Measurements from ENCODE around the gene SYNDIG1. TPM values are rescaled to one million over a fixed set of nuclear protein-coding genes. Genes with fewer than 3 reads are reported as not detected.

Gene SYNDIG1
- polyA plus RNA-seq, 3 donors: 9.2 to 11.7 (median 9.9) TPM

DNA sequence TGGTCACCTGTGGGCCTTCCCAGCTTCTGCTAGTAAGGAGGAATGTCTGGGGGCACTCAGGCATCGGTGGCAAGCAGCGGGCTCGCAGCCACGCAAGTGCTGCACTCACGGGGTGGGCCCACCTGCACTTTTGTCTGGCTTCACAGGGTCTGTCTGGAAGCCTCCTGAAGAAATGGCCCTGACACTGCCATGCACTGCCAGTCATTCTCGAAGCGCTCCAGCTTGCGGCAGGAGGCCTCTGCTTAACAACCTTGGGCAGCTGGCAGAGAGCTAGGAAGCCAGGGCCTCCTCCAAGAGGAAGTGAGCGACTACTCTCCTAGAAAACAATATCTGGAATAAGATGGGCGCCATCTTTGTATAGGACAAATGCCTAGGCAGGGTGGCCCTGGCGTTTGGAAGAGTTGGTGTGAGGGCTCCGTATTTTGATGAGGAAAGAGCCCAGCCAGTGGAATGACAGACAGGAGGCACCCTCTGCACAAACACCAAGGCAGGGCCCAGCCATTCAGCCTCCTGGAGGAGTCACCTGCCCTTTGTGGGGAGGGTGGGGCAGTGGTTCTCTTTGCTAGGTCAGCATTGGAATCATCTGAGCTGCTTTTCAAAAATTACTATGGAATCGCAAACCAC, 113.9 kb downstream of the SYNDIG1 start:
- no peak for DNase-seq

DNA sequence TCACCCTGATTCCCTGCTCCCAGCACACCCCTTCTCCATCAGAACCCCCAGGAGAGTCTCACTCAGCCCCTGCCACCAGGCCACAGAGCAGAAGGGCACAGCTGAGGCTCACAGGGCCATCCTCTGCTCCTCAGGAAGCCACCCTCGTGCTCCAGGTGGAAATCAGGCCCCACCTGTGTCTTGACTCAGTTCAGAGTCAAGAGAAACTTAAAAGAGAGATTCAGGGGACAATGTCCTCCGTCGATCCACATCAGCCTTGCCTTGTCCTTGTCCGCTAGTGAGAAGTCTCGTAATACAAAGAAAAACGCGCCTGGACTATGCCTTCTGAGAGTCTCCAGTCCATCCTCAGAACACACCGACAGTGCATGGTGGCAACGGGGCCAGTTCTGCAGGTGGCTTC, 114.6 kb downstream of the SYNDIG1 start:
- DNase-seq: no peak

DNA sequence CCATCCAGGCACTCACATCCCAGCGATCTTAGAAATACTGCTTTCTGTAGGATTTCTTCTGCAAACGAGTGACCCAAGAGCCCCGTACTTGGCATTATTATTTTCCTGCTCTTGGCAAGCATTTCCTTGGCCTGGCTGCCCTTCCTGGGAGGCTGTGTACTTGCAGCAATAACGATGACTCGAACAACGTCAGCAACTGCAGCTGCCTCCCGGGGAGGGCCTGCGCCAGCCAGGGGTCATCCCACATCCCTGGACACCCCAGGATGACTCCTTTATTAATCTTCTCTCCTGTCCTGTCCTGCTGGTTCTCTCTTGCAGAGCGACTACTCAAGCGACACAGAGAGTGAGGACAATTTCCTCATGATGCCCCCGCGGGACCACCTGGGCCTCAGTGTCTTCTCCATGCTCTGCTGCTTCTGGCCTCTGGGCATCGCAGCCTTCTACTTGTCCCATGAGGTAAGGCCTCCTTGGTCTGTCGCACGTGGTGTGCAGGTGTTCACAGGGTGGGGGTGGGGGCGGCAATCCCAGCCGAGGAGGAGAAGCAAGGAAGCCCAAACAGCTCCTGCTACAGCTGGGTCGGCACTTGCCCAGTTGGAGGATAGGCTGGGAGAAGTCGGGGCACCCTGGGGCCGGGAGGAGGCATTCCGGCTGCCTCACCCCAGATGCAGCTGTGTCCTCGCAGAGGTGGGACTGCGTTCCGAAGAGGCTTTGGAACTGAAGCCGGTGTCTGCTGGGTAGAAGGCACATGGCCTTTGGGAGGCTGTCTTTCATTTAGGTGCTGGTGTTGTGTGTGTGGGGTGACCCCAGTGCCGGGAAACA, 115.3 kb downstream of the SYNDIG1 start:
- DNase-seq: no peak

DNA sequence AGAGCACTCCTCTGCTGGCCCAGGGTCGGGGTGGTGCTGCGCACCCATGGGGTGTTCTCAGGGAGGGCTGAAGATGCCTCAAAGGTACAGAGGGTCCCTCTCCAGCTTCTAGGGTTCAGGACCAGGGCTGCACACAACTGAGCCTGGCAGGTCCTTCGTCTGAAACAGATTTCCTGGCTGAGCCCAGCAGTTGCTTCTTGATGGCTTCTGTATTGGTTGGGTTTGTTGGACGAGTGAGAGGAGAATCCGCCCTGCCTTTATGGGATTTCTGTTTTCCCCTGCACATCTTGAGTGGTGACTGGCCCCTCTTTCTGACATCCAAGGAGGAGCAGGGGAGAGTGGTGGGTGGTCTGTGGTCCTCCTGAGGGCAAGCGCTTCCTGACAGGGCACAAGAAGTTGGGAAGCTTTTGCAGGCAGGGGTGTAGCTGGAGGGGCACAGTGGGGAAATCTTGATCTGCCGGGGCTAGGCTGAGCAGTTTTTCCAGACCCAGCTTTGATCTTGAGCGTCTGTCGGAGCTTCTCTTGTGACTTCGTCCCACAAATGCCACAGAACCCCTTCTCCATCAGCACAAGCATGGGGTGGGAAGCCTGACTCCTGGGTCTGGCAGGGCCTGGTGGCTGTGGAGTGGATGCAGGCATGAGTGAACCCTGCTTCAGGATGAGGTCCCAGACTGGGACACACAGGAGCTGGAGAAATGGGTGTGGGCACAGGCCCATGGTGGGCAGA, 116.5 kb downstream of the SYNDIG1 start:
- no peak for DNase-seq

DNA sequence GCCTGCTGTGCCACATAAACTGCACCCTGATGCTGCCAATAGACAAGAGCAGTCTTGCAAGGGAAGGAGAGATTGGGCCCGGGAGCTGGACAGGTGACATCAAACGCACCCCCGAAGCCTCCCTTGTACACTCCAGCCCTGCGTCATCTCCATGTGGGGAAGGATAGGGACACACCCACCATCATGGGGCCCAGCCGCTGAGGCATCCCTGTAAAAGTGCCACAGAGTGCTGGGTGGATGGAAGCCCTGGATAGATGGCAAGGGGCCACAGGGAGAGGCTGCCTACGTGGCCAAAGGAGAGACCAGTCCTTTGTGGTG, 117.1 kb downstream of the SYNDIG1 start:
- no peak for DNase-seq

DNA sequence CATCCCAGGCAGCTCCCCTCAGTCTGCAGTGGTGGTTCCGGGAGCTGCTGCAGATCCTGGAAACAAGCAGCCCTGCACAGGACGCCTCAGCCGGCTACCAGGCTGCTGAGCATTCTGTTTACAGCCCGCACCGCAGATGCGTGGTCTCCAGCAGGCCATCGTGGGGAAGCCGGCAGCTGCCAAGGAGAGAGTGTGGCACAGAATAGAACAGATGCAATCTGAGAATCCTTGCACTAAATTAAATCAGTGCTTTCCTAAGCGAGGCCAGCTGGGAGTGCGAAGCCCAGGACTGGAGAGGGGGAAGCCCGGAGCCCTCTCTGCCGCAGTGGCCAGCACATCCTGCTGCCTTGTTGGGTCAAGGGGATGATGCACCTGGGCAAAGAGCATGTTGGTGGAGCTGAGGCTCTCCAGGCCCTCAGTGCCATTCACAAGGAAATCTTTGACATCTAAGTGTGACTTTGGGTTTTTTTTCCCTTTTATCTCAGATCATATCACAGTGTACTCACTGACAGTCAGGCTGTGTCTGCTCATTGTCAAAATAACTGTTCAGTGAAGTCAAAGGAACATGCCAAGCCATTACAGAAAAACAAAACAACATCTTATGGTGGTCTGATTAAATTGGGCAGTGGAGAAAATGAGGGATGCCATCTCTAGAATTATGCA, 118.1 kb downstream of the SYNDIG1 start:
- DNase-seq: no peak

DNA sequence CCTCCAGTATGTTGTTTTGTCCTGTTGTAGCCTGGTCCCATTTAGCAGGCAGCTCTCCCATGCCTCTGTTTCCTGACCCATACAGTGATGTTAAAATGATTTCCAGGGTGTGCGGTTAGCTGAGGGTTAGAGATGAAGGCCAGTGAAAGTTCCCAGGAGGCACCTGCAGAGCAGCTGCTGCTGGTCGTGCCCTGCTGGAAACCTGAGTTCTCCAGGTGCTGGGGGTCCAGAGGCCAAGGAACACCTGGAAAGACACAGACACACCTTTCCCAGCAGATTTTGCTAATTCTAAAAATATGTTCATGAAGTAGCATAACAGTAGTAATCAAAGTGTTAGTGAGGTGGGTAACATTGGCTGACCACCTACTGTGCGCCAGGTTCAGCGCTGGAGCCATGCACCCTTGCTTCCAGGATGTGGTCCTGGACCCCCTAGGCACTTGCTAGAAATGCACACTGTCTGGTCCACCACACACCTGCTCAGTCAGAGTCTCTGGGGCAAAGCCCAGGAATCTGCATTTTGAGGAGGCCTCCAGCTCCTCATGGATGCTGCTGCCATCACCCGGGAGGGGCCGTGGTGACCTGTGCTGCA, 118.7 kb downstream of the SYNDIG1 start:
- no peak for DNase-seq

DNA sequence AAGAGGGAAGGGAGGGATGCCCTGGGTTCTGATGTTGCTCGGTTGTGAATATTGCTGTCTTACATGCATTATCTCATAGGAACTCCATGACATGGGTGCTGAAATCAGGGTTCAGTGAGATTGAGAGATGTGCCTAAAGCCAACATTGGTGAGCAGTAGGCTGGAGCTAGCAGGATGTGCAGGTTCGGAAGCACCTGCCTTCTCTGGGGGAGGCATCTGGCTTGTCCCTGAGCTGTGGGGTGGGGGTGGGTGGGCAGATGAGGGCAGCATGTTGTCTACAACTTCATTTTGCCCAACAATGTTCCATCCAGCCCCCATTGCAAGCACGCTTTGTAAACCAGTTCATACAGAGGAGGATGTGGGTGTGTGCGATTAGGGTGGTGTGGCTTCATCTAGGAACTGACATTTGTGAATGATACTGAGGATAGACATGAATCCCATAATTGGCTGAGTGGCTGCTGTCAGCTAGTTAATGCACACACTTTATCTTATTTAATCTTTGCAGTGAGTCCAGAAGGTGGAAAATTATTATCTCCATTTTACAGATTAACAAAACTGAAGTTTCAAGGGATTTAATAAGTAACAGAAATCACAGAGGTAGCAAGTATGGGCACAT, 119.4 kb downstream of the SYNDIG1 start:
- no peak for DNase-seq

DNA sequence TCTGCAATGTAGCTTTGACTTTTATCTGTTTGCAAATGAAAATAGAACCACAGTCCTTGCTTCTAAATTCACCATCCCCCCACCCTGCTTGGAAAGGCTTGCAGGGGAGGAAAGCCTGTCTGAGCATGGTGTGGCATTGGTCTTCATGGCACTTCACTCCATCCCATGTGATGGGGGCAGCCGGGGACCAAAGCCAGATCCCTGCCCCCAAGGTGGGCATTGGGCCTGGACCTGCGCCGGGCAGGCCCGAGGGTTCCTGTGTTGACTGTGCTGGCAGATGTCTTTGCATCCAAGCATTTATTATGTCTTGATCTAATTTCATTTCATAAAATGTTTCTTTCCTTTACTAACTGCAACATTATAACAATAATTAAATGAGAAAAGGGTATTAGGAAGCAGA, 120.0 kb downstream of the SYNDIG1 start:
- no peak for DNase-seq

DNA sequence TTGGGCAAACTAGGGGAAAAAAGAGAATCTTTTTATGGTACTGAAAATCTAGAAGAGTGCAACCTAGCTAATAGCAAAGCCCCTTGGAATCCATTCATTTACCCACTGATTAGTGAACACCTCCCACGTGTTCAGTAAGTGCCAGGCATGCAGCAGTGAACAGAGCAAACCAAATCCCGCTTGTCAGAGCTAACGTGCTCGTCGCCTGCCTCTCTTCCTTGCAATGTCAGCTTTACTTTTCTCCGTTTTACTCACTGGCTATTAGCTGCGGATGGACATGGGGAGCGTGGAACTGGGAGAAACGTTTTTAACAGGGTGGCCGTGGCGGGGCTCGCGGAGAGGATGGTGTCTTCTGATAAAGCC, 120.4 kb downstream of the SYNDIG1 start:
- no peak for DNase-seq

DNA sequence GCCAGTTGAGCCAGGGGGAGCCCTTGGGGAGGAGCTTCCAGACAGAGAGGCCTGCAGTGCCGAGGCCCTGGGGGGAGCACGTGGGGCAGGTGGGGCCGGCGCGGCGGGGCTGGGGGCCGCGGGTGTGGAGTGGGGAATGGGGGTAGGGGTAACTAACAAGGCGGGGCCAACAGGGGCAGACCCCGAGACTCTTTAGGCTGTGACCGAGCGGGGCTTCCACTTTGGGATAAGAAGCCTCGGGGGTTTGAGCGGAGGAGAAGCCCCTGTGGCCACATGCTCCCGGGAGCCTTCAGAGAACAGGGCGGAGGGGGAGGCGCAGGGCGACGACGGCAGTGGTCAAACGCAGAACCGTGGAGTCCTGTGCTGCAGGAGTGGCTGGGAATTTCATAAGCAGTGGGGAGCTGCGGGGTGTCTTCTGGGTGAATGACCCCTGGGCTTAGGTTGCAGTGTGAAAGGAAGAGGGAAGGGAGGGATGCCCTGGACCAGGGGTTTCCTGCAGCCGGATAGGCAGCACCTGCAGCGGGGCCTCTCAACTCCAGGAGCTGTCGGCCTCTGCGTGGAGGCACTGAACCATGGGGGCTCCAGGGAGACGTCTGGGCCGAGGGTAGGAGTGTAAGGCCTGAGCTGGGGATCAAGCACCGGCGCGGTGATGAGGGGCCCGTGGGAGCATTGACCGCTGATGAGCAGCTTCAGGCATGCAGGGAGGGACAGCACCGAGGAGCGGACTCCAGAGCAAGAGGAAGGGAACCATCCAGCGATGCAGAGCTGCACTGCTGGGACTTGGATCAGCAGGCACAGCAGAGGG, 121.0 kb downstream of the SYNDIG1 start:
- no peak for DNase-seq

DNA sequence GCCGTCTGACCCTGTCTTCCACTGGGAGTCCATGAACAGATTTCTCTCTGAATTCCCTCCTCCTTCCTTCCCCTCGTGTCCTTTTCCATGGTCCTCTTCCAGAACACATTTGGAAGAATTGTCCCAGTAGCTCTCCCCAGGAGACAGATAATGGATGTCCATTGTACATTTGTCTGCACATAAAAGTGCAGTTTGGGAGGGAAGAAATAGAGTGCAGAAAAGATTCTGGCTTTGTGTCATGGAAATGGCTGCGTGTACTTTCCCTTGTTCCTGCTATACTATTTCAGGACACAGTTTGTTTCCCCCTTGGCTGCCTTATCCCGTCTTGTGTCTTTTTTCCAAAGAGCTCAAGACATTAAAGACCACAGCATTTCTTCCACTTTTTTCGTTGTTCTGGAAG, 127.6 kb downstream of the SYNDIG1 start:
- DNase-seq: no peak

DNA sequence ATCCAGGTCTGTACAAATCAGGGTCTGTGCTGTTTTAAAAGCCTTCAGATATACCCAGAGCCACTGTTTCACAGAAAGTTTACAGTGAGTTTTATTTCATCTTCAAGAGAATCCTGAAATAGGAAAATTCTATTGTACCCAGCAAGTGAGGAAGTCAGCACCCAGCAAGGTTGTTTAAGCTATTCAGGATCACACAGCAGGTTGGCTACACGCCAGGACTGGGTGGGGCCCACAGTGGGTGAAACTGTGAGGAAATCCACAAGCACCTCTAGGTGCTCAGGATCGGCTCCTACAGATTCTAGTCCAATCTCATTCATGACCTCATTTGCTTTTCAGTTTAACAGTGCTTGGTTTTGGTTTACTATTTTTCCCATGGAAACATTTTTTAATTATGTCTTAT, 128.9 kb downstream of the SYNDIG1 start:
- DNase-seq: no peak

DNA sequence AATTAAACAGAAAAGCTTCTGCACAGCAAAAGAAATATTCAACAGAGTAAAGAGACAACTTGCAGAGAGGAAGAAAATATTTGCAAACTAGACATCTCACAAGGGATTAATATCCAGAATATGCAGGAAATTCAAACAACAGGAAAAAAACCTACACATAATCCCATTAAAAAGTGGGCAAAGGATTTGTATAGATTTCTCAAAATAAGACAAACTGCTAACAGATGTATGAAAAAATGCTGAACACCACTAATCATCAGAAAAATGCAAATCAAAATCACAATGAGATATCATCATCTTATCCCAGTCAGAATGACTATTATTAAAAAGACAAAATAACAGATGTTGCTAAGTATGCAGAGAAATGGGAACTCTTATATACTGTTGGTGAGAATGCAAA, 129.6 kb downstream of the SYNDIG1 start:
- no peak for DNase-seq

DNA sequence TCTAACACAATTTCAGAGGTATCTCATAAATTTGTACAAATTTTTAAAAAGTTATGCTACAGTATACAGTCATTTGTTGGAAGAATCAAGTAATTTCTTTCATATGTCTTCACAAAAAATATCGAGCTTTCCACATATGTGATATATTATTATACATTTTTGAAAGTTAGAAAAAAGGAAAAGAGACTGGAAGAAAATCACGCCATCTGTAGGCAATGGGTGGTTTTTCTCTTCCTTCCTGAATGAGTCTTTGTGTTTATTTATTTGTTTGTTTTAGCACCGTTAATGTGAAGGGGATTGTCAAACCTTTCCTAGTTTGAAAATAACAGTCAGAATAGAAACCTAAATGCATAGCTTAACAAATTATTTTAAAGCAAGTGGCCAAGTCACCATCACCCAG, 130.6 kb downstream of the SYNDIG1 start:
- no peak for DNase-seq

DNA sequence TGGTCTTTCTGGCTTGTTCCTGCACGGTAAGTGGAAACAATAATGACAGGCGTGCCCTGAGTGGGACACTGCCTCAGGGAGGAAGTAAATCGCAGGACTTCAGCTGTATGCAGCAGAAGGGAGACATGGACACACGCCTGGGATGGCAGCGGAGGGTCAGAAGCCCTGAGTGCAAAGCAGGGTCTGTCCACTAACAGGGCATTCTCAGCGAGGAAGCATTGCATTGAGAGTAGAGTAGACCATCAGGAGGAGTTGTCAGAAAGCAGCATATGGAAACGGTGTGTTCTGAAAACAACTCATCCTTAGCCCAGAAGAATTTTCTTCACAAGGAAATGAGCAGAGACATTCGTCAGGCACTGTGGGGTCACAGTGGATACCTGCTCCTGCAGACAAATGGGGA, 134.0 kb downstream of the SYNDIG1 start:
- no peak for DNase-seq

DNA sequence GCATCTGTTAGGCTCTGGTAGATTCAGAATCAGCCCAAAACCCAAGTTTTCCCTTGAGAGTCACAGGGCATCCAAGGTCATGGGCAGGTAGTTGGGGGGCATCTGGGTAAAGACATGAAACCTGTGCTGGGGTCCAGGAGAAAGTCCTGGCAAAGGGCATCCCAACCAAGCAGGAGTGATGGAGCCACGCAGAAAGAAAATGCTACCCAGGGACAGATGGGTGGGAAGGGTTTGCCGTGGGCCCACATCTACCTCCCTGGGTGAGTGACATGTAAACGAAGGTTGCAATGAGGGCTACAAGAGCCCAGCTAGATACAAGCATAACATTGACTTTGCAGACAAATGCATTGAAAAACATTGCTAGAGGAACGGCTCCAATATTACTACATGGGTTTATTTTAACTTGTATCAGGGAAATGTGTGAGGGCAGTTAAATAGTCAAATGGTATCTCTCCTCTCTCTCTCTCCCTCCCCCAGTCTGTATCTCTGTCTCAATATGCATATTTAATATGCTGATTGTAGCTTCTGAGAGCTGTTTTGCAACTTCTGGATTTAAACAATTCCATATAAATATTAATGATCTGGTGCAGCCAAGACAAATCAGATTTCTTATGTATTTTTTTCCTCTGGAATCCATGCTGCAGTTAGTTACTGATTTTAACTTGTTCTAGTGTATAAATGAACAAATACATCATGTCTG, 135.7 kb downstream of the SYNDIG1 start:
- no peak for DNase-seq

DNA sequence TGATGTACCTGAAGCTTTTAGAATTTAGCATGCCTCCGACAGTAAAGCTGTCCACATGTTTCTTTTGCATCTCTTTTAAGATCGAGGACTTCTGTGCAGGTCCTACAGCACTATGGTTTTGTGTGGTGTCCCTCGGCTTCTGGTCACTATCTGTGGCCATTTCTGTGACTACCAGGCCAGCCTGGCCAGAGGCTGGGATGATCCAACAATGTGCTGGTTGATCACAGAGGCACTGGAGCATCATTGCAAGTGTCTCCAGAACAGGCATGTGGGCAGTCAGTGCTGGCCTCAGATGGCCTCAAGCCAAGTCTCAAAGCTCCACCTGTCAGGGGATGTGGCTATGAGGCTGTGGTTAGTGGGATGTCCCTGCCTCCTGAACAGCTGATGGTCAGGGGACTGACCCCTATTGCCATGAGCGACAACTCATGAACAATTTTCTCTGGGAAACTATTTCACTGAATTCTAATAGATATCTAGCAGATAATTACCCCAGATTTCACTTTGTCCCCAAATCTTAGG, 136.6 kb downstream of the SYNDIG1 start:
- no peak for DNase-seq

DNA sequence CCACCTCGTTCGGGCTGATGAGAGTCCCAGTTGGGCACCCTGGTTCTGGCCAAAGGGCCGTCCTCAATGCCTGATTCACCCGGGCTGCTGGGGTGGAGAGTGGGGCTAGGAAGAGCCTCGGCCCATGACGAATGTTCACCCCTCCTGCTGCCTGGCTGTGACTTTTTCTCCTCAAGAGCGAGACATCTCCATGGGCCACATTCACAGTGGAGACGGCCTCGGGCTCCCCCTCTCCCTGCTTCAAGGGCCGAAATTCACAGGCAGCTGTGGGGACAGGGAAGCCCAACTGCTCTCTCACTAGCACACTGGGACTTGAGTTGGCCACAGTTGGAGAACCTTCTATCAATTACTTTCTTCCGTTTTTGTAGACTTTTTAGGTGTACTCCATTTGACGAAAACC, 138.0 kb downstream of the SYNDIG1 start:
- no peak for DNase-seq
